HG03139 (cell line): ENCODE results near the gene NMBR.
"Not testable (repeated sequence)": the region's sequence is repeated elsewhere in the genome, so short reads cannot be mapped to it uniquely, and the experiment has no call there.

Experiments used
- ATAC-seq: cut with Tn5 transposase; IDR thresholded peaks from one replicate; pipeline ENCODE4 v1.9.1; 2021; ENCODE audit not compliant: unreplicated experiment

NMBR gene

DNA sequence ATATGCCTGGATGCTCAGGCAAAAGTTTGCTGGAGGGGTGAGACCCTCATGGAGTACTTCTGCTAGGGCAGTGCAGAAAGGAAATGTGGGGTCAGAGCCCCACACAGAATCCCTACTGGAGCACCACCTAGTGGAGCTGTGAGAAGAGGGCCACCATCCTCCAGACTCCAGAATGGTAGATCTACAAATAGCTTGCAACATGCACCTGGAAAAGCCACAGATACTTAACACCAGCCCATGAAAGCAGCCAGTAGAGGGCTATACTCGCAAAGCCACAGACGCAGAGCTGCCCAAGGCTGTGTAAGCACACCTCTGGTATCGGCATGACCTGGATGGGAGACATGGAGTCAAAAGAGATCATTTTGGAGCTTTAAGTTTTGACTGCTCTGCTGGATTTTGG, 74.9 kb downstream of the NMBR start:
- ATAC-seq: no peak

DNA sequence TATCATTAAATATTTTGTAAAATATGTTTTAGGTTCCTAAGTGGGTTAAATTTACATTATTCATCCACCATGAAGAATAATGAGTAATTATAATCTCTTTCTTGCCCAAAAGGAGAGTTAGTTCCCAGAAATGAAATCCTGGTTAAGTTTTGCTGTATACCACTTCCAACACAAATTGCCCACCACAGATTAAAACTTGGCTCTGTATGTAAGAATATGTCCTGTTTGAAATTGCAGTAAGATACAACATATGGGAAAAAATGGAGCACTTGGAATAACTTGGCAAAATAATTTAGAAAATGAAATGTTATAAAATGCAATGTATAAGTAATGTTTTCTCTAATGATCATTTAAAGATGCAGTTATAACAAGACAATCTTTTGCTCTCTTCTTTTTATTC, 78.5 kb downstream of the NMBR start:
- ATAC-seq: no peak

DNA sequence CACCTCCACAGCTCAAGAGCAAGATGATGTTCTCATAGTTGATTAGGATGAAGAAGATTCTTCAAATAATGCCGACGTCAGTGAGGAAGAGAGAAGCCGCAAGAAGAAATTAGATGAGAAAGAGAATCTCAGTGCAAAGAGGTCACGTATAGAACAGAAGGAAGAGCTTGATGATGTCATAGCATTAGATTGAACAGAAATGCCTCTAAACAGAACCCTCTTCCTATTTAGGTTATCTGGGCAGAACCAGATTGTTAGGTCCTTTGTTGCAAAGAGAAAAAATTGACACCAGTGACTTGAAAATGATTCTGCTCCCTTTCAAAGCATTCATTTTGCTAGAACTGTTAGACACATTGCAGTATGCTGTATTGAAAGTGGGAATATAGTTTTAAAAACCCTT, 84.1 kb downstream of the NMBR start:
- ATAC-seq: not testable (repeated sequence)

DNA sequence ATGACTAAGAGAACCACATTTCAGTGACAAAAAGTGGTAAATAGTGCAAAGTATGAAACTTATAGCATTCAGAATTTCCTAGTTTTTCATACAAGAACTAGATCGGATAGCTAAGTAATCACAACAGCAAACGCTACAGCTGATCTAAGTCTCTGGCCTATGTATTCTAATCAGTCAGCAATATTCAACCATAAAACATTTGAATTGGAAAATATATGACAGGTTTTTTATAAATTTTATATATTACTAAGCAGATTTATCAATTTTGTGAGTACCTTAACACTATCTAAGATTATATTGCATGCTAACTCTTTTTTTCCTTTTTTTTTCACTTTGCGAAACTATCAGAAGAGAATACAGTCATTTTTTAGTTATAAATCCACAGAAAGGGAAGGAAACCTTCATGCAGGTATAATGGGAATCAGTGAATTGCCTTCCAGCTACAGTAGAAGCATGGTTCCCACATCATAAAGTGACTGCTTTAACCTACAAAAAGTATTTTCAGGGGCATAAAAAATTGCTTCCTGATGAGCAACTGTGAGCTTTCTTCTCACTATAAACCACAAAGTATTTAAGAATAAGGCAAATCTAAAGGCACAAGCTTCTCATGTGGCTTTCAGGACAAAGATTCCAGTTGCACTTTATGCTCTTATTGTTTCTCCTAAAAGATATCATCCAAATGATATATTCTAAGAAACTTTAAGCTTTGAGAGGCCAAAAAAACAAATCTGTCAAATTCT, 88.2 kb downstream of the NMBR start:
- ATAC-seq: no peak

DNA sequence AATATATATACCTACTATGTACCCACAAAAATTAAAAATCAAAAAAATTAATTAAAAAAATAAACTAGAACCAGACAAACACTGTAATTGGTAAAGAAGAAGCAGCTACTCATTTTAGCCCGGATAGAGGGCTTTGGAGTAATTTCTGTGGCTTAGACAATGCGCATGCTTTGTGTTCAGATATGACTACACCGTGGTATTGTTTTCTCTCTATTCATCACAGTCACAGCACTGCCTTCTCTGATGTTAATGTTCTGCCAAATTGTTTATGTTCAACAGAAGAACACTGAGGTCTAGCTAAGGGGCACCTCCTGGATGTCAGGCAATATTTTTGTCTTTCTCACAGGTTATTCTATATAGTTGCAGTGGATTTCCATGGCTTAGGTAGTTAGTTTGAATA, 91.7 kb downstream of the NMBR start:
- ATAC-seq: peak; percentile 89

- ATAC-seq: no peak
Observed at GRCh38 chr6:142051404-142051803, 95.5 kb downstream of the NMBR start.

- no peak for ATAC-seq
Observed at GRCh38 chr6:142048593-142048980, 98.3 kb downstream of the NMBR start.

DNA sequence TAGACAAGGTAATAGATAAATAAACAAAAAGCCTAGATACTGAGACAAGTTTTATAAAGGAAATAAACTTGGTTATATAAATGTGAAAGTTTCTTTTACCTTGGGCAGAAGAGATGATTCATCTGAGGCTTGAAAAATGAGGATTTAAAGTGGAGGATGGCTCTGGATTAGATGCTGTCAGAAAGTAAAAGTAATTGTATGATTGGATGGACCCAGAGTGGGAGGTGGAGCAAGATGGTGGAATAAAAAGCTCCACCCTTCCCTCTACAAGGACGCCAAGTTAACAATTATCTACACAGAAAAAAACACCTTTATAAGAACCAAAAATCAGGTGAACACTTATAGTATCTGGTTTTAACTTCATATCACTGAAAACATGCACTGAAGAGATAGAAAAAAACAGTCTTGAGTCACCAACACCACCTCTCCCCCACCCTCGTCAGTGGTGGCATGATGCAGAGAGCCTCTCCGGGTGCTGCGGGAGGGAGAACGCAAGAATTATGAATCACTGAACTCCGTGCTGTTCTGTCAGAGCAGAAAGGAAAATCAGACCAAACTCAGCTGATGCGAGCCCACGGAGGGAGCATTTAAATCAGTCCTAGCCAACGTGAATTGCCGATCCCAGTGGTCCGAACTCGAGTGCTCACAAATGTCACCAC, 98.9 kb downstream of the NMBR start:
- no peak for ATAC-seq

DNA sequence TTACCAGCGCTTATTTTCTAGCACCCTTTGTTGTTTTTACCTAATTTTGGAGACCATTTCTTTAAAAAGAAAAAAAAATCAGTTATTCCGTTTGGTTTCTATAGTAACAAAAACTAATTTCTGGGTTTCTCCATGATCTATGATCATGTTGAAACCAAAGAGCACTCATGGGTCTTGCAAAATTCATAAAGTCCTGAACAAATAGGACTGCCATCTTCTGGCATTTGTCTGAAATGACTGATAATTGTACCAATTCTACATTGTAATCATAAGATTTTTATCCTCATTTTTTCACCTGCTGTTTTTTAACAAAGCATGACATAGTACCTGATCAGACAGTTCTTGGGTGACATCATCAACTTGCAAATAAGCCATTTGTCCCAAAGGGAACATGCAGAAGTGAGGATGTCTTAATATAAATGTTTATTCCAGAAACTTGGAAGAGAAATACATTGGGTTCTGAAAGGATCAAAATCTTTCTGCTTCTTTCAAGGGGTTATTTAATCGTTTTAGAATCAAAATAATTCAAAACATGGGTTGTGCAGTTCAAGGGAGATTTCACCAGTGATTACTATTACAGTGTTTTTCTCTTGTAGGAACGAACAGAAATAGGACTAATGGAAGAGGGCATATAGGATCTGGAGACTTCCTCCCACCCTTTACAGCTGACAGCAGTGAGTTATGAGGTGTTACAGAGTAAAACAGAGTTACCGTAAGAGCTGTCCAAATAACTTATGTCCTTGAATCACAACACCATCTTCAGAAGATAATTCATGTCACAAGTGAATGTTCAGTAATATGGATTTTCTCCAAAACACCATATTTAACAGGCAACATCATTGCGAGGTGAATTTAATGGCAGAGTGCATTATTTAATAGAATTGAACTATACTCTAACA, 101.3 kb downstream of the NMBR start:
- ATAC-seq: no peak

- ATAC-seq: no peak
Observed at GRCh38 chr6:142035890-142036289, 111.0 kb downstream of the NMBR start.

DNA sequence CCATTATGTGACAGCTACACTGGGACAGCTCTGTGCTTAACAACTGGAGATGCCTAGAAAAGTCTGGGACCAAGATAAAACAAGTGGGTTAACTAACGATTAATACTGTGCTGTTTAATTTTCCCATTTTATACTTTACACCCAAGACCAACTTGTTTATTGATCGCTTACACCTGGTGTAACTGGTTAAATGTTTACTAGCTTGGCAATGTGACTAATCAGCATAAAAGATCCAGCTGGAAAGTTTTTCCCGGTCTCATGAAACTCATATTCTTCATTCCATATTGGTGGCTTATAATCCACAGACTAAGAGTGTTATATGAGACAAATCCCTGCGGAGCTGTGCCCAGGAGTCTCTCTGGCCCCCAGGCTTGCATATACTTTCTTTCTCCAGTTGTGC, 115.9 kb downstream of the NMBR start:
- ATAC-seq: no peak

GRCh38 chr6:142030115-142030619, 116.8 kb downstream of the NMBR start:
- no peak for ATAC-seq

- no peak for ATAC-seq
Observed at GRCh38 chr6:142028527-142028926, 118.4 kb downstream of the NMBR start.

DNA sequence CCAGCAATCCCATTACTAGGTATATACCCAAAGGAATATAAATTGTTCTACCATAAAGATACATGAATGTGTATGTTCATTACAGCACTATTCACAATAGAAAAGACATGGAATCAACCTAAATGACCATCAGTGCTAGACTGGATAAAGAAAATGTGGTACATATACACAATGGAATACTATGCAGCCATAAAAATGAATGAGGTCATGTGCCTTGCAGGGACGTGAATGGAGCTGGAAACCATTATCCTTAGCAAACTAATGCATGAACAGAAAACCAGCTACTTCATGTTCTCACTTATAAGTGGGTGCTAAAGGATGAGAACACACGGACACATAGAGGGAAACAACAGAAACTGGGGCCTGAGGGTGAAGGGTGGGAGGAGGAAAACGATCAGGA, 119.1 kb downstream of the NMBR start:
- not testable (repeated sequence) for ATAC-seq

- ATAC-seq: no peak
Observed at GRCh38 chr6:142027074-142027473, 119.8 kb downstream of the NMBR start.

DNA sequence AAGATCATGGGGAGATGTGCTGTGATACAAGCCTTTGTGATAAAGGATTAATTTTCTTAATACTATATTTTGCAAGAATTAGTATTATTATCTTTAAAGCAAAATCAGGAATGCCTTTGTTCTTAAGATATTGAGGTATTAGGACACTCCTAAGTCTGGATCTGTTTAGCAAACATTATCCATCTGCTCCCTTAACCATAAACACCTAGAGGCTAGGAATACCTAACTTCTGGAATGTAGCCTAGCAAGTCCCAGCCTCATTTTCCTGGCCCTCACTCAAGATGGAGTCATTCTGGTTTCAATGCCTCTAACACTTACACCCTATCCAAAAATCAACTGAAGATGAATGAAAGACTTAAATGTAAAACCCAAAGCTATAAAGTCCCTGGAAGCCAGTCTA, 120.5 kb downstream of the NMBR start:
- no peak for ATAC-seq
